ENCODE results near the gene ADAMTS16. TPM values are rescaled to one million over a fixed set of nuclear protein-coding genes. Genes with fewer than 3 reads are reported as not detected.

Gene ADAMTS16
- total and polyA plus RNA-seq, 2 donors (not counting 3 experiments of a cell fraction or from before 2014, with no cell fraction given), result not detected

DNA sequence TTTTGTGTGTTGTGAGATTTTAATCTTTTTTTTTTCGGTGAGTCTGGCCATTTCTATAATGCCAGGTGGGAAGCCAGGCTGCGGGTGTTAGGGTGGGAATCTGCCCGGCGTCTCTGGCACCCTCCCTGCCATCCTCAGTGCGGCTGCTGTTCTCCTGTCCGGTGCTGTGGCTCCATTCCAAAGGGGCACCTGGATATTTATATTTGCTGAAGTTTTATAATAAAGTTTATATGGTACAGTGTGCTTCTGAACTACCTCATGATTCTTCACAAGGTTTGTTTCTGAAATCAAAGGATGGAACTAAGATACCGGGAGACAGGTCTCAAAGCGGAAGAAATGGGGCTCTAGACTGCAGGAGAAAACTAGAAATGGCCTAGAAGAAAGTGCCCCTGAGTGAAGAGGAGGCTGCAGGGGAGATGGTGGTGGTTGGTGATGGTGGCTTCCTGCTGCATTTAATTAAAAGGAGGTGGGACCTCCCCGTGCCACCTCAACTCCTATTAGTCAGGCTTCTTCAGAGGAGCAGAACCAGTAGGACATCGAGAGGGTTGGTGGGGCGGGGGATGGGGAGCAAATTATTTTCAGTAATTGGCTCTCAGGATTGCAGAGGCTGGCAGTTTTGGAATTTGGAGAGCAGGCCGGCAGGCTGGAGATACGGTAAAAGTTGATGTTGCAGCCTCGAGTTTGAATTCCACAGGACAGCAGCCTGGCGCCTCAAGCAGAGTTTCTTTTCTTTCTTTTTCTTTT lies 180.1 kb downstream of the ADAMTS16 start:
- H3K4me2 ChIP-seq (ENCODE audit: insufficient read depth, low read length), result no peak overlapping the region
- H3K9ac ChIP-seq (replicated peaks; ENCODE audit: extremely low read depth, insufficient read depth, low read length), result no peak overlapping the region
- FAIRE-seq (no peak), DNase-seq (ENCODE audit: low read depth, low spot score) (no peak)
- TF ChIP-seq POLR2A (IDR thresholded peaks at IDR 0.05; ENCODE audit: low read depth, low read length) (no peak), EZH2 (IDR thresholded peaks at IDR 0.05; ENCODE audit: borderline replicate concordance, low read depth, low read length, severe bottlenecking) (no peak), GATA2 (IDR thresholded peaks at IDR 0.05; ENCODE audit: insufficient read depth, insufficient read length, low read depth, low read length) (no peak)
- no peaks in the 10 kb centered on the region for H3K79me2 ChIP-seq (ENCODE audit: control insufficient read depth, insufficient read depth, low read length)
- no peaks in the 10 kb centered on the region for H3K36me3 ChIP-seq (ENCODE audit: control insufficient read depth in 2 of 2, extremely low read depth in 1 of 2, insufficient read depth in 2 of 2, low read length in 2 of 2)
- no TSS peak for BruUV-seq (replicated peaks)
- H3K9me3 ChIP-seq (replicated peaks; ENCODE audit: control insufficient read depth, insufficient read depth, low read length), result no peaks in the 10 kb centered on the region
- H2AFZ ChIP-seq (ENCODE audit: low read depth, low read length), result no peak overlapping the region
- no peak overlapping the region for H3K27ac ChIP-seq (ENCODE audit: insufficient read depth, low read depth, low read length)
- no peaks in the 10 kb centered on the region for H3K27me3 ChIP-seq (ENCODE audit: control insufficient read depth in 2 of 2, insufficient read depth in 2 of 2, low read length in 2 of 2)
- POLR2A ChIA-PET, result no interaction called here
- no peaks in the 10 kb centered on the region for H3K4me1 ChIP-seq (ENCODE audit: control insufficient read depth, extremely low read depth, insufficient read depth, low read length)
- intact Hi-C loops (cut with micrococcal nuclease), result no loop called here
- CTCF ChIA-PET, result no interaction called here
- no peaks in the 10 kb centered on the region for H3K9me1 ChIP-seq (replicated peaks; ENCODE audit: control insufficient read depth, extremely low read depth, insufficient read depth, low read length)
- H4K20me1 ChIP-seq (replicated peaks; ENCODE audit: control insufficient read depth, extremely low read depth, insufficient read depth, low read length), result no peaks in the 10 kb centered on the region
- dilution Hi-C loops (cut with MboI; ENCODE audit: extremely low pct_ligation_motif_present, low sequenced_read_pairs), result no loop called here
- H3K4me3 ChIP-seq (replicated peaks in 1 of 3; ENCODE audit: insufficient read depth in 1 of 3, low read depth in 1 of 3, low read length in 3 of 3), result no peak overlapping the region

DNA sequence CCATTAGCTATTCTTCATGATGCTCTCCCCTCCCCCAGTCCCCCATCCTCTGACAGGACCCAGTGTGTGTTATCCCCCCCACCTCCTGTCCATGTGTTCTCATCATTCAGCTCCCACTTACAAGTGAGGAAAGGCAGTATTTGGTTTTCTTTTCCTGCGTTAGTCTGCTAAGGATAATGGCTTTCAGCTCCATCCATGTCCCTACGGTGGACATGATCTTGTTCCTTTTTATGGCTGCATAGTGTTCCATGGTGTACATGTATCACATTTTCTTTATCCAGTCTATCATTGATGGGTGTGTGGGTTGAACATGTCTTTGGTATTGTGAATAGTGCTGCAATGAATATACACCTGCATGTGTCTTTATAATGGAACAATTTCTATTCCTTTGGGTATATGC lies 181.0 kb downstream of the ADAMTS16 start:
- Histone ChIP-seq H3K36me3 (ENCODE audit: control insufficient read depth in 2 of 2, extremely low read depth in 1 of 2, insufficient read depth in 2 of 2, low read length in 2 of 2) (no peaks in the 10 kb centered on the region), H3K27me3 (ENCODE audit: control insufficient read depth in 2 of 2, insufficient read depth in 2 of 2, low read length in 2 of 2) (no peaks in the 10 kb centered on the region), H2AFZ (ENCODE audit: low read depth, low read length) (no peak overlapping the region), H3K27ac (ENCODE audit: insufficient read depth, low read depth, low read length) (no peak overlapping the region), H3K9me3 (replicated peaks; ENCODE audit: control insufficient read depth, insufficient read depth, low read length) (no peaks in the 10 kb centered on the region), H3K9ac (replicated peaks; ENCODE audit: extremely low read depth, insufficient read depth, low read length) (no peak overlapping the region), H3K9me1 (replicated peaks; ENCODE audit: control insufficient read depth, extremely low read depth, insufficient read depth, low read length) (no peaks in the 10 kb centered on the region), H3K4me2 (ENCODE audit: insufficient read depth, low read length) (no peak overlapping the region), H3K79me2 (ENCODE audit: control insufficient read depth, insufficient read depth, low read length) (no peaks in the 10 kb centered on the region), H4K20me1 (replicated peaks; ENCODE audit: control insufficient read depth, extremely low read depth, insufficient read depth, low read length) (no peaks in the 10 kb centered on the region), H3K4me1 (ENCODE audit: control insufficient read depth, extremely low read depth, insufficient read depth, low read length) (no peaks in the 10 kb centered on the region), H3K4me3 (replicated peaks in 1 of 3; ENCODE audit: insufficient read depth in 1 of 3, low read depth in 1 of 3, low read length in 3 of 3) (no peak overlapping the region)
- BruUV-seq (replicated peaks), result no TSS peak
- ChIA-PET POLR2A (no interaction called here), CTCF (no interaction called here)
- intact Hi-C loops (cut with micrococcal nuclease) (no loop called here), dilution Hi-C loops (cut with MboI; ENCODE audit: extremely low pct_ligation_motif_present, low sequenced_read_pairs) (no loop called here)
- FAIRE-seq, result no peak
- TF ChIP-seq FOS (IDR thresholded peaks at IDR 0.05; ENCODE audit: borderline replicate concordance, insufficient read depth, low read length), result no peak
- no peak for TF ChIP-seq JUN (IDR thresholded peaks at IDR 0.05; ENCODE audit: borderline replicate concordance, insufficient read depth, insufficient read length, low read depth)
- TF ChIP-seq, protein P1, sequence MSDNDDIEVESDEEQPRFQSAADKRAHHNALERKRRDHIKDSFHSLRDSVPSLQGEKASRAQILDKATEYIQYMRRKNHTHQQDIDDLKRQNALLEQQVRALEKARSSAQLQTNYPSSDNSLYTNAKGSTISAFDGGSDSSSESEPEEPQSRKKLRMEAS (IDR thresholded peaks at IDR 0.05; ENCODE audit: insufficient read depth, insufficient read length), result no peak
- TF ChIP-seq GATA2 (IDR thresholded peaks at IDR 0.05; ENCODE audit: insufficient read depth, insufficient read length, low read depth, low read length), result no peak
- no peak for TF ChIP-seq EZH2 (IDR thresholded peaks at IDR 0.05; ENCODE audit: borderline replicate concordance, low read depth, low read length, severe bottlenecking)
- no peak for DNase-seq (ENCODE audit: low read depth, low spot score)

All from endothelial cell of umbilical vein (primary cell).